Measurements from ENCODE around the gene LHFPL4. TPM values are rescaled to one million over a fixed set of nuclear protein-coding genes. Genes with fewer than 3 reads are reported as not detected.

LHFPL4 gene
- total and polyA plus RNA-seq, 2 of the 8 experiments (the other 6 are each of a cell fraction or from before 2014, with no cell fraction given) = 5.0 to 16.9 TPM

DNA sequence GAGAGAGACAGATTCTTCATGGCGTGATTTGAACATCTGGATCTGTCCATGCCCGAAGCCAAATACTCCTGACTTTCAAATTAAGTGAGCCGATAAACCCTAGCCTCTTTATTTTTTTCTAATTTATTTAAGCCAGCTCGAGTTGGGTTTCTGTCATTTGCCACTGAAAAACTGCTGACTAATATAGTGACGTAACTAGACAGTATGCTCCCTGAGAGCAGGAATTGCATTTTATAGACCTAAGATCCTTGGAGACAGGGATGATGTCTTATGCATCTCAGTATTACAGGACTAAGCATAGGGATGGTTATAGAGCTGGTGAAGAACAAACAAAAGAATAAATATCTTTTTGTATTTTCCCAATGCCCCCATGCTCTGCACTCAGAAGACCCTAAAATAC, 4.6 kb downstream of the LHFPL4 start:
- no peak overlapping the region for H3K9ac ChIP-seq (replicated peaks in 1 of 4; ENCODE audit: extremely low read depth in 1 of 4, low read depth in 3 of 4, low read length in 3 of 4)
- no peak for DNase-seq (ENCODE audit: low read depth in 1 of 2, low spot score in 2 of 2)
- no peak overlapping the region for H2BK12ac ChIP-seq (ENCODE audit: low read depth, low read length)
- ChIA-PET CTCF (ENCODE audit: partially characterized antibody) (interaction anchor here (0.6 to 1.7 kb wide), 3 partner anchors 42 to 49 kb away, joined by 3 to 10 read pairs (median 3); no protein-coding TSS in a partner anchor), POLR2A (ENCODE audit: partially characterized antibody) (no interaction called here)
- H3K27ac ChIP-seq (ENCODE audit: low read depth, low read length) = no peak overlapping the region
- H3K79me1 ChIP-seq (ENCODE audit: low read depth, low read length) = peaks cover 2% of the 10 kb centered on the region; the same call in 1 of the 2 replicates
- no peak overlapping the region for H2BK120ac ChIP-seq (replicated peaks; ENCODE audit: low read depth, low read length)
- H3K56ac ChIP-seq (replicated peaks; ENCODE audit: insufficient read length, low read depth, low read length) = no peak overlapping the region
- no peaks in the 10 kb centered on the region for H3K9me3 ChIP-seq (ENCODE audit: insufficient read depth in 2 of 2, low read depth in 1 of 2, low read length in 1 of 2)
- H2AK5ac ChIP-seq (ENCODE audit: low read depth, low read length) = no peak overlapping the region
- H3K4ac ChIP-seq (replicated peaks; ENCODE audit: insufficient read length, low read depth, low read length) = no peak overlapping the region
- H2BK15ac ChIP-seq (ENCODE audit: low read length) = no peak overlapping the region
- WGBS, 2 experiments (ENCODE audit: extremely low coverage in 1 of 2, insufficient coverage in 1 of 2, insufficient read length in 1 of 2, insufficient replicate concordance in 2 of 2, low coverage in 1 of 2, low lambda C conversion rate in 2 of 2, missing lambda C conversion rate in 1 of 2) = 91% methylated on average over 5 of the region's 5 CpGs; no CpG with 5 or more reads in 1 of the 2 experiments
- no peak overlapping the region for H3K4me3 ChIP-seq (ENCODE audit: extremely low read depth in 1 of 4, insufficient read depth in 2 of 4, low read depth in 3 of 4, low read length in 4 of 4)
- H3K23ac ChIP-seq (ENCODE audit: insufficient read length) = no peak overlapping the region
- H2BK20ac ChIP-seq (ENCODE audit: low read length) = no peak overlapping the region
- H3K18ac ChIP-seq (ENCODE audit: extremely low read depth, low read length) = no peak overlapping the region
- H3K23me2 ChIP-seq (ENCODE audit: low read depth, low read length) = peaks cover 12% of the 10 kb centered on the region; the same call in 1 of the 2 replicates
- no peaks in the 10 kb centered on the region; a peak in 1 of 8 replicates for H3K36me3 ChIP-seq (ENCODE audit: control insufficient read depth in 2 of 4, insufficient read depth in 4 of 4, low read length in 3 of 4)
- H4K91ac ChIP-seq (replicated peaks; ENCODE audit: insufficient read length, low read length) = no peak overlapping the region
- peaks cover 10 to 14% of the 10 kb centered on the region in 2 experiments for H4K20me1 ChIP-seq (replicated peaks in 1 of 2; ENCODE audit: control insufficient read depth in 1 of 2, insufficient read depth in 2 of 2, low read length in 2 of 2)
- peaks cover under 1 to 6% (median 4%) of the 10 kb centered on the region in 4 experiments for H3K4me1 ChIP-seq (replicated peaks in 1 of 4; ENCODE audit: control insufficient read depth in 3 of 4, insufficient read depth in 4 of 4, low read length in 3 of 4)
- H3K14ac ChIP-seq (ENCODE audit: insufficient read length) = no peak overlapping the region
- no peak overlapping the region for H4K8ac ChIP-seq (ENCODE audit: extremely low read depth, insufficient read depth, low read length)
- H3K4me2 ChIP-seq (ENCODE audit: insufficient read depth in 1 of 2, low read depth in 2 of 2, low read length in 2 of 2) = no peak overlapping the region
- no peak overlapping the region for H2BK5ac ChIP-seq (ENCODE audit: low read depth, low read length)
- H3K79me2 ChIP-seq (ENCODE audit: control insufficient read depth in 1 of 2, insufficient read depth in 2 of 2, low read length in 2 of 2) = peaks cover 0 to 5% of the 10 kb centered on the region in 2 experiments; a peak in 1 of 4 replicates
- 0 out of 7 replicates have a peak, but pooled peaks cover 0 to 2% (median 0%) of the 10 kb centered on the region in 4 experiments for H3K27me3 ChIP-seq (replicated peaks in 1 of 4; ENCODE audit: control insufficient read depth in 3 of 4, extremely low read depth in 1 of 4, insufficient read depth in 3 of 4, low read length in 3 of 4)
- no peak overlapping the region for H2AFZ ChIP-seq (ENCODE audit: low read length)
- FAIRE-seq = no peak
- no peak overlapping the region for H4K5ac ChIP-seq (ENCODE audit: insufficient read length, low read depth, low read length)
- no peak for TF ChIP-seq EP300 (IDR thresholded peaks at IDR 0.05; ENCODE audit: borderline replicate concordance in 1 of 2, low read depth in 2 of 2, low read length in 2 of 2)
- no peak for TF ChIP-seq SUZ12 (IDR thresholded peaks at IDR 0.05; ENCODE audit: low read length)
- TF ChIP-seq, protein P1, sequence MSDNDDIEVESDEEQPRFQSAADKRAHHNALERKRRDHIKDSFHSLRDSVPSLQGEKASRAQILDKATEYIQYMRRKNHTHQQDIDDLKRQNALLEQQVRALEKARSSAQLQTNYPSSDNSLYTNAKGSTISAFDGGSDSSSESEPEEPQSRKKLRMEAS (IDR thresholded peaks at IDR 0.05) = no peak
- no peak for TF ChIP-seq SP4 (IDR thresholded peaks at IDR 0.05; ENCODE audit: low read length)
- TF ChIP-seq SIRT6 (IDR thresholded peaks at IDR 0.05; ENCODE audit: low read length) = no peak
- TF ChIP-seq BRCA1 (IDR thresholded peaks at IDR 0.05; ENCODE audit: low read depth, low read length) = no peak
- TF ChIP-seq KDM1A (IDR thresholded peaks at IDR 0.05; ENCODE audit: borderline replicate concordance, low read length) = no peak
- TF ChIP-seq ASH2L (IDR thresholded peaks at IDR 0.05; ENCODE audit: low read length) = no peak
- no peak for TF ChIP-seq EZH2 (IDR thresholded peaks at IDR 0.05; ENCODE audit: low read depth, low read length, severe bottlenecking)
- TF ChIP-seq RNF2 (IDR thresholded peaks at IDR 0.05; ENCODE audit: borderline replicate concordance, low read depth, low read length, missing control alignments, poor library complexity, severe bottlenecking) = no peak
- no peak for TF ChIP-seq MAFK (IDR thresholded peaks at IDR 0.05; ENCODE audit: low read depth, low read length)
- no peak for TF ChIP-seq SIN3A (conservative IDR thresholded peaks at IDR 0.05 in 1 of 2, IDR thresholded peaks at IDR 0.05 in 1 of 2; ENCODE audit: low read depth in 1 of 2, low read length in 2 of 2)

All from H1 (cell line).